ENCODE data around the gene FIBCD1.

Gene FIBCD1

DNA sequence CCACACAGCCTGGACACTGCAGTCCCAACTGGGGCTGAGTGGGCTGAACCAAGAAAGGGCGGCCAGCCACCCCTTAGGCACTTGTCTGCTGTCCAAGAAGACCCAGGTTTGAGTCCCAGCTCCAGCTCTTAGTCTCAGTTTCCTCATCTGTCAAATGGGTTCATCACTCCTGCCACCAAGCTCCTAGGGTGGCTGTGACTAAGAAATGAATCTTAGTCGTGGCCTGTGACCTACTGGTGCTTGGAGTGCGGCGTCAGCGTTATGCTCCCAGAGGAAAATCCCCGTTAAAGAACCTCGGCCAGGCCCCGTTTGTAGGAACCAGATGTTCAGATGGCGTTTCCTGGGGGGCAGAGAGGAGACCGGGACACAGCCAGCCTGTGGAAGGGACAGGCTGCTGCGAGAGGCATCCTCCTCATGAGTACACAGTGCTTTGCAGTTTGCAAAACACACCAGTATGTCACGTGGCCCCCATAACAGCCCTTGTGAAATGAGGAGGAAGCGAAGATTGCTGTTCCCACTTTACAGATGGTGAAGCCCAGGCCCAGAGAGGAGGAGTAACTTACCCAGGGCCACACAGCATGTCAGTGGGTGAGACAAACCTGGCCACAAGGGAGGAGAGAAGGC lies 3.3 kb downstream of the FIBCD1 start:
- DNase-seq, result peak; percentile 21 to 28

DNA sequence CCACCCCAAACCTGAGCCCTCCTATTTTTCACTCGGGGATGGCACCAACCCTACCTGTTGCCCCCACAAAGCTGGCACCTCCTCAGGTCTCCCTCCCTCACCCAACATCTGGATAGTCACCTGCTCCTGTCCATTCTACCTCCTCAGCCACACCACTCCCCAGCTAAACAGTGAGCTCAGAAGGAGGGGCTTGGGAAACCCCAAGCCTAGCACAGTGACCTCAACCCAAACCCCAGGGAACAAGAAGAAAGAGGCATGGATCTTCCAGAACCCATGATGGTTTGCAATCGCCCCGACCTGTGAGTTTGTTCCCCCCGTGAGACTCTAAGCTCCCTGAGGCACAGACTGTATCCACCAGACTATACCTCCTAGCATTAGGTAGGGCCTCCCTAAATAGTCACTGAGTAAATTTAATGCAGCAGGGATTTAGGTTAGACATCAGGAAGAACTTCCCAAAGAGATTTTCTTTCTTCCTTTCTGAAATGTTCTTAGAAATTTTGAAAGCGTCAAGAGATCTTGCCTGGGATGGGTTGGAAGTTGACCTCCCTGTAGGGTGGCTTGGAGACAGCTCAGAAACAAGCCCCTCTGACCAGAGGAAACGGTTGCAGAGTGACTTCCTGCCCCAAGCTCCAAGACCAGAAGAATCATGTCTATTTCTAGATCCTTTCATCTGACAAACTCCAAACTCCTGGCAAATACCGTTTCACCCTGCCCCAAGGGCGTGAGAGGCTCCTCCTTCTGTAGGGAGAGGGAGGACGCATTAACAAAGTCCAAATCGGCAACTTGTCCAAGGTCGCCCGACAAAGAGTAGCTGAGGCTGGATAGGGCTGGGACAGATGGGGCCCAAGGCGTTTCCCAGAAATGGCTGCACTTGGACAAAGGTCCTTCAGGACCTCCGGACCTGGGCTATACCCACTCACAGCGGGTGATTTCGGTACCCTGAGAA lies 4.1 kb downstream of the FIBCD1 start:
- DNase-seq, result no peak

DNA sequence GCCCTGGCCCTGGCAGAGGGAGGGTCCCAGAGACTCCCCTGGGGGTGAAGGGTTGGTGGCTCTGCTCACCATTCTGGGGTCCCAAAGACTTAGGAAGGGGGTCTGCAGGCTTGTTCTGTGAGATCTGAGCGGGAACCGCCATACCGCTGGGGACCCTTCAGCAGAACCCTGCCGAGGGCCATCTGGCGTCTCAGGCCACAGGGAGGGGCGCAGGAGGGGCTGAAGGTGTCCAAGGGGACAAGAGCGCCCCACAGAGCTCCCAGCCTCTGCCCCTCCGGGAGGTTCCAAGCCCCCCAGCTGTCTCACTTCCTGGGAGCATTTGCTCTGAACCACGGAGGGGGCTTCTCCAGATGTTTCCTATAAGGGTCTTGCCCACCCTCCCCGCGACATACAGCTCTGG lies 4.8 kb downstream of the FIBCD1 start:
- no peak for DNase-seq

DNA sequence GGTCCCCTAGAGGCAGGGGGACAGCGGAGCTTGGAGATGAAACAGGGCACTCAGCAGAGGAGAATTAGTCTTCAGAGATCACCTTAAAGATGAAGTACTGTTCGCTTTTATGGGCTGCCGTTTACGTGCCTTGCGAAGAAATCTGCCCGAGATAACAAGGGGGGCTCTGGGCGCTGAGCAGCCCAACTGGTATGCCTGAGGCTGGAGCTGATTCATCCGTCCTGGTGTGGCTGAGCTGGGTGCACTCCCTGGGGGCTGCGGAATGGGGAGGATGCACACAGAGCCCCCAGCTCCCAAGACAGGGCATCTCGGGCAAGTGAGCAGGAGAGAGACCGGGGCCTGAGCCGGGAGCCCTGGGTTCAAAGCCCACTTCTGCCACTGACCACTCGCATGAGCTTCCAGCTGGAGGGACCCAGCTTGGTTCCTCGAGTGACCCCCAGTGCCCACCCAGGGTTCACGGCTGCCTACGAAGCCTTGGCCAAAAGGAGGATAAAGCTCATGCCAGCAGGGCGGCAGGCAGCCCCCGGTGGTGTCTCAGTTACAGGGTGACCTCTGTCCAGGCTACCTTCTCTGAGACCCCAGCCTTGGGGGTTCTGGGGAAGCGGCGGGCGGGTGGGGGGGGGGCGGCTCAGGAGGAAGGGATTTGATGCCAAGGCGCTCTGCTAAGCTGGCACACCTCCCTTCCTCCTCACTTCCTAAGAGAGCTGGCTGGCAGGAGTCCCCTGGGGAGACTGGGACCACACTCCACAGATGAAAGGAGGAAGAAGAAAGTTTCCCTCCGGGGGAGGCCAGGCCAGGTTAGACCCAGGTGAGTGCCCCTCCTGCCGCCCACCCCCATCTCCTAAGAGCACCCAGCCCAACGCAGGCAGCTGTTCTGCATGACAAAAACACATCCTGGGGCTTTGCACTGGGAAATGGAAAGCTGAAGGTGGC lies 5.7 kb downstream of the FIBCD1 start:
- no peak for DNase-seq

DNA sequence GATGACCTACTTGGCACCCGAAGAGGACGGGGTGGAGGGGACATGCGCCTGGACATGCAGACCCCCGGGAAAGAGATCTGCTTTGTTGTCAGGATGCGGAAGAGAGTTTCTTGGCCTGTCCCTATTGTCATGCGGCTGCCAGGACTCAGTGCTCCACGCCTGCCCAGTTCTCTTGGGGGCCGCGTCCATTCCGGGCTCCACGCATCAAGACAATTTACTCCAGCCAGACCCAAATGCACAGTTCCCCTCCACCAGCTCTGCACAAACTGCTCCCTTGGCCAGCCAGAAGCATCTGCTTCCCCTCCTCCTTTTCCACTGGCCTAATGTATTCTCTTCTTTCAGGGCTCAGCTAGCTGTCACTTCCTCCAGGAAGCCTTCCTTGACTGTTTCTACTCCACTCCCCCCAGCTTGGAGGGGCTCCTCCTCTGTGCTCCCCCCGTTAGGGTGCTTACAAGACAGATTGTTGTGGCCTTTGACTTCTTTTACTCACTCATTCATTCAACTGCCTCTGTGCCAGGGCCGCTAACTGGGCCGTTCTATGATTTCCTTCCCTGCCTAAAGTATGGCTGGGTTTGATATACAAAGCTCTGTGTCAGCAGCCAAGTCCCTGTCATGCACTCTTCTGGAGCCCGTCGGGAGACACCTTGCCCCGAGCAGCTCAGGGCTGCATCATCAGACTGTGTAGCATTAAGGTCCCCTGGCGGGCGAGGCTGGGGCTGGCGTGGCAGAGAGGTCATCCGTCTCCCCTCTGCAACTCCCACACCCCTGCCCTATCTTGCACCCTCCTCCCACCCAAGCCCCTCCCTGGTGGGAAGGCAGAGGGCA lies 6.6 kb downstream of the FIBCD1 start:
- DNase-seq, result no peak

DNA sequence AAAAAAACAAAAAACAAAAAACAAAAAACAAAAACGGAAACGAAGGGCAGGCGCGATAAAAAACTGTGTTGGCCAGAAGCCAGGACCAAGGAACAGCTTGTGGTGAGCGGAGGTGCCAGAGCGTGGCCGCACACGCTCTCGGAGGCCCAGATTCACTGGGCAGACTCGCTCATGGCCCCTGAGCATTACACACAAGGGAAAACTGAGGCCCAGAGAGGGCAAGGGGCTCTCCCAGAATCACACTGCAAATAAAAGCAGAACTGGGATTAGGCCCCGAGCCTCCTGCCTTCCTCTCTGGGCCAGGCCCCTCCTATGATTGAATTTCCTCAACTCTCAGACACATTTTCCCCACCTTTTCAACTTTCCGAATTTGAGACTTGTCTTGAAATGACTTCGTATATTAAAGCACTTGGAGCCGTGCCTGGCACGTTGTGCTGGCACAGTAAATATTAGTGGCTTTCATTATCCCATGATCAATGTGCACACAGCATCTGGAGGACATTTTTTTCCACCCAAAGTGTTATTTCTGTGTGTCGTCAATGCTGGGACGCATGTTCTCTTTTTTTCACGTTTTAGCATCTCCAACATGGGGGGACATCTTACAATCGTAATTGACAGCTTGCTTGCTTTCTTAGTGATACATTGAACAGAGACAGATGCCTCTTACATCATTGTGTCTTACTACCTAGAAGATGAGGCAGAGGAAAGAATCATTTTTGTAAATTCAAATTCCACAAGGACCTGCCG lies 7.4 kb downstream of the FIBCD1 start:
- no peak for DNase-seq

DNA sequence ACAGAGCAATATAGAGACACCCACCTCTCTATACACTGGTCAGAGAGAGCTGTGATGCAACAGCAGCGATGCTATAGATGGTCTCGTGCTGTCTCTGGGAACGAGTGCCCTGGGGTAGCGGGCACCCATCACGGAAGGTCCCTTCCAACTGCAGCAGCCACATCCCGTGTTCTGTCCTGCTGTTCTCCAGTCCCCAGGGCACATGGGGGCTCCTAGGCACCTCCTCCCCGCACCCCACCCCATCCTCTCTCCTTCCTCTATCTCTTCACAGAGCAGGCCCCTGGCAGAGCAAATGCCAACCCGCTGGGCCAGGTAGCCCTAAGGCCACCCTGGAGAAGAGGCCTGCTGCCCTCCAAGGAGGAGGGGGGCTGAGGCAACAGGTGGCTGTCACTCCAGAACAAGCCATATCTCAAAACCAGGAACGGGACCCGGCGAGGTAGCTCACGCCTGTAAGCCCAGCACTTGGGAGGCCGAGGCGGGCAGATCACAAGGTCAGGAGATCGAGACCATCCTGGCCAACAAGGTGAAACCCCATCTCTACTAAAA lies 8.2 kb downstream of the FIBCD1 start:
- no peak for DNase-seq

DNA sequence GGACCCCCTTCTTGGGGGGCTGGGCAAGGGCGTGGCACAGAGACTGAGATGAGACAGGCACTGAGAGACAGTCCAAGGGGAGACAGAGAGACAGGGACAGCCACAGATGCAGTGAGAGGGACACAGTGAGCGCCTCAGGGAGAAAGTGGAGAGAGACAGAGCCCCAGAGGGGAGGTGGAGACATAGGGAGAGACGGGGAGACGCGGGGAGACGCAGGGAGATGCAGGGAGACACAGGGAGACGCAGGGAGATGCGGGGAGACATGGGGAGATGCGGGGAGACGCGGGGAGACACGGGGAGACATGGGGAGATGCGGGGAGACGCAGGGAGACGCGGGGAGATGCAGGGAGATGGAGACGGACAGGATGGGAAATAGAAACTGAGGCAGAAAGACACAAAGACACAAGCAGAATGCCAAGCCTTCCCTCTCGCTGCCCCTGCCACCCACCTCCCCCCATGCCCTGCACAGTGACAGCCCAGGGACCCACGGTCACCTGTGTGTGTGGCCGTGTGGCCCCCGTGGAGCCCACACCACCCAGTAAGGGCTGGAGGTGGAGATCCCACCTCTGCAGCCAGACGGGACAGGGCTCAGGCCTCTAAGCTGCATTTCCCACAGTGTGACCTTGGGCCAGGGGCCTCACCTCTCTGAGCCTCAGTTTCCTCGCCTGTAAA lies 8.8 kb downstream of the FIBCD1 start:
- no peak for DNase-seq

DNA sequence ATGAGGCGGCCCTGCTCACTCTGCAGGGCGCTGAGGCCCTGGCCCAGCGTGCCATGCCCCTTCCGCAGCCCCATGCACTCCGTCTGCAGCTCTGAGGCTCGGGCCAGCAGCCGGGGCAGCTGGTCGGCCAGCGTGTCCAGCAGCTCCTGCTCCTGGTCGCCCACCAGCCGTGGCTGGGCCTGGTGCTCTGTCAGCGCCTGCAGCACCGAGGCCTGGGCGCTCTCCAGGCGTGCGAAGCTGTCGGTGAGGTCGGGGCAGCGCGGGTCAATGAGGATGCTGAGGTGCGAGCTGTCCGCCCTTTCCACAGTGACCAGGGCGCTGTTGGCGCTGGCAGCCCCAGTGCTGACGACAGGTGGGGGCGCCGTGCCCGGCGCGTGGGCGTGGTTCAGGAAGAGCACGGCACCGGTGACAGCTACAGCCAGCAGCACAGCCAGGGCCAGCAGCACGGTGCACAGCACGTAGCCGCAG lies 9.4 kb downstream of the FIBCD1 start:
- no peak for DNase-seq

DNA sequence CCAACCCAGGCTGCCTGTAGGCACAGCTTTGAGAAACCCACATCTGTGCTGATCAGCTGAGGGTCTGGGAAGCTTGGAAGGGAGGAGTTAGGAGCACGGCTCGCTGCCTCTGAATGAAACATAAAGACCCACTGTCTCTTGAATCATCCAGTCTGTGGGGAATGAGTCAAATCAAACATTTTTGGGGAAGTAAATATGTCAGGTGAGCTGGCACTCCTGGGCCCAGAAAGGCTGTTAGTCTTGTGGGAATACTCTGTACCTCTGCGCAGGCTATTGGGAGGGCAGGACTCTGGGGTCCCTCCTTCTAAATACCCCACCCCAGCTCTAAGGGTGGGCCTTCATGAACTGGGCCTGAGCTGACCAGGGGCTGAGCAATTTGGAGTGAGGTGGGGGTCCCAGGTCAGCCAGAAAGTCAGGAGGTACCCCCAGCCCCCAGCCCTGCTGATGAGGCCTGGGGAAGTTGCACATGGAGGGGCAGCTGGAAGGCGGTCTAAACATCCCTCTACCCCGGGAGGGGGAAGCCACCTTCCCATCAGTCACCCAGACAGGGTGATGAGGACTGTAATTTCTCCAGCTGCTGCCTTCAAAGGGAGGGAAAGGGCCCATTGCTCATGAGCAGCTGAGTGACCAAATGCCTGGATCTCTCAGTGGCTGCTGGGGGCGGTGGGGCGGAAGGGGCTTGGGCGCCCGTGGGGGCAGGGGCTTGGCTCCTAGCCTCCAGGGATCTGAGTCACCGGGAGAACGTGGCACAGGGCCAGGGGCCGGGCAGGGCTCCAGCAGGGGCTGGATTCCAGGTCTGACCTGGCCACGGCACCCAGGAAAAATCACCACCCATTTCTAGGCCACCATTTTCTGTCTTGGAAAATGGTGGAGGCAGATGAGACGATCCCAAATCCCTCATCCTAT lies 10.8 kb downstream of the FIBCD1 start:
- no peak for DNase-seq

DNA sequence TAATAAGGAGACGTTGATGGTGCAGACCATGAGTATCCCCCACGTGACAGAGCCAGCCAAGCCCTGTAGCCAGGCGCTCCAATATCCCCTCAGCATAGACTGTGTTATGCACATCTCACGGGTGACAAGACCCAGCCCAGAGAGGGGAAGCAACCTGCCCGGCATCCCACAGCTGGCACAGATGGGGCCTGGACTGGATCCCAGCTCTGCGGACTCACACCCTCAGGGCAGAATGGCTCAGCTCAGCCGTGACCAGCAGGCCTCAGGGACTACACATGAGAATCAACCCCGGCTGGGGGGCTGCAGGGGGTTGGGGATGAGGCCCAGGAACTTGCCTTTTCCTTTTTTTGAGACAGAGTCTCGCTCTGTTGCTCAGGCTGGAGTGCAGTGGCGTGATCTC lies 11.7 kb downstream of the FIBCD1 start:
- DNase-seq, result no peak

DNA sequence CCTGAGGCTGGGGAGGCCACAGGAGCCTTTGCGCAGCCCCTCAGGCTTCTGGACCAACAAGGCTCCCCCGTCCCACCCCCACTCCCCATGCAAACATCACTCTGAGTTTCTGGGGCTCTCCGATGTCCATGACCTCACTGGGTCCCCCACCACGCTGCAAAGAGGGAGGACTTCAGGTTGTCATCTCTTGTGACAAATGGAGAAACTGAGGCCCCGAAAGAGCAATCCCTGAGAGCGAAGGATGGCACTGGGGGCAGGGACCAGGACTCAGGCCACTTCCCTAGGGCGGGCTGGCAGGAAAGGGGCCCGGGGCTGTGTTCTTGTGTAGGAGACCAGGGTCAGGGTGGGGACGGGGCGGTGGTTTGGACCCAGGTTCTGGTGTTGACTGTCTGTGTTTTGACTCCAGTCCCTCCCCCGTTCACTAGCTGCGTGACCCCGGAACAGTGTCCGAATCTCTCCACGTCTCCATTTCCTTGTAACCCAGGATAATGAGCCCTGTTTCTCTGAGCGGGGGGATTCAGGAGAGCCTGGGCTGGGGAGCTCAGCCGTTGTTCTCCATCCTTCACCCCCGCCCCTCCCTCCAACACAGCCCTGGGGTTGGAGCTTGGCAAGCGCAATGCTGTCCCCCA lies 13.9 kb downstream of the FIBCD1 start:
- no peak for DNase-seq

DNA sequence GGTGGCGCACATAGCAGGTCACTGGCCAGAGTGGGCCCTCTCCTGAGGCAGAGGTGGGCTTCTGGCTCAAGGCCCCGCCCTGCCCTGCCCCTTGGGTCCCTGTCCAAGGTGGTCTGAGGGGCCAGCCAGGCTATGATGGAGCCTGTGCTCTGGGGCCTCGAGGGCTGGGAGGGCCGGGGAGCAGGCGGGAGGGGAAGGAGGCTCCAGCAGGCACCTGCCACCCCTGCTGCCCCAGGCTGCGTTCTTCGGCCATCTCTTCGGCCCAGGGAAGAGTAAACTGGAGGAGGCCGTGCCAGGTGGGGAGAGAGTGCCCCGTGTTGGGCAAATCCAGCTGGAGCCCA lies 14.6 kb downstream of the FIBCD1 start:
- no peak for DNase-seq

DNA sequence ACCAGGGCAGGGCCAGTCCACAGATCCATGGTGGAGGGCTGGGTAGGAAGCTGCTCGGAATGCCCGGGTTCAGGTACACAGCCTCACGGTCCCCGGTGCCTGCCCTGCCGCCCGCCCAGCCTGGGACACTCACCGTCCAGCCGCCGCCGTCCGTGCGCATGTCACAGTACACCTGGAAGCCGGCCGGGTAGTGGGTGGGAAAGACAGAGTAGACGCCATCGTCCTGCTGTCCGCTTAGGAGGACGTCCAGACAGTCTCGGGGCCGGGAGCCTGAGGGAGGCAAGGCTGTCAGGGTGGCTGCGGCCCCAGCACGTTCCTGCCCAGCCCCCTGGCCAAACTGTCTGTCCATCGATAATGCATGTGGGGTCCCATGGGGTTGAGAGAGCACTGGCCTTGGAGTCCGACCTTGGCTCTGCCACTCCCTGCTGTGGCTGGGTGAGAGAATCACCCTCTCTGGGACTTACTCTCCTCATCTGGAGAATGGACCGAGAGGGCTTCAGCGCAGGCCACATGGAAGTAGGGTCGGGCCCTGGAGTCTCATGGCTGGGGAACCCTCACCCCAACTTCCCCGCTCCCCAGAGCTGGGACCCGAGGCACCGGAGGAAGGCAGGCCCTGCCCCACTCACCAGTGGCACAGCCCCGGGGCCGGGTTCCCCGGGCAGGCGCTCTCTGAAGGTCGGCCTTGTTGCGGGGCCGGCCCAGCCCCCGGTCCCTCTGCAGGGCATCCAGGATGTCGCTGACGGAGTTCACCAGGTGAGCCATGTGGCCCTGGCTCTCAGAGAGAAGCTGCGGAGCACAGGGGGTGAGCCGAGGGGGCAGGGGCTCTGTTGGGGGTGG lies 15.2 kb downstream of the FIBCD1 start:
- DNase-seq, result no peak

DNA sequence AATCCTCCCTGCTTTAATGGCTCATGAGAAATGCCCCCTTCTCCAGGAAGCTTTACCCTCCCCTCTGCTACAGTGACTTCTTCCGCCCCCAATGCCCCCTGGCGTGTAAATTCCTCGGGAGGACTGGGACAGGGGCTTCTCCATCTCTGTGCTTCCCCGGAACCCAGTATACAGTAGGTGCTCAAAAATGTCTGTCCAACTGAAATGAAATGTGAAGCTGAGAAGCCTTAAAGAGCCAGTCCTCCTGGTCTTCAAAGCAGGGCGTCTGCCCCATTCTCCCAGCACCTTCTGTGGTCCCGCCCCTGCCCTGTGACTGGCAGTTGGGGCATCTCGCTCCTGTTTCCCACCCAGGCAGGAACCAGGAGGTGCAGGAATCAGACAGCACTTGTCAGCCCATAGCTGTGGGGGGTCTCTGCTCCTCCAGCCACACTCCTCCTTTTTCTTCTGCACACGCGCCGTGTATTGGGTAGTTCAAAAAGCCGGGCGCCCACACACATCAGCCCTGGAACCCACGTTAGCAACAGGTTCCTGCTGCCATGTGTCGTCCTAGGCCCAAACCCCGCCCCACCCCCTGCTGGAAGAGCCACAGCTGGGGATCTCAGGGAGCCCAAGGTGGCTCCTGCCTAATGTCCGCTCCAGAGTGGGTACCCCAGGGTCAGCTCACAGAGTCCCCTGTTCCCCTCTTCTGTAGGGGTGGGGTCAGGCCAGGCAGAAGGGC lies 16.0 kb downstream of the FIBCD1 start:
- no peak for DNase-seq

DNA sequence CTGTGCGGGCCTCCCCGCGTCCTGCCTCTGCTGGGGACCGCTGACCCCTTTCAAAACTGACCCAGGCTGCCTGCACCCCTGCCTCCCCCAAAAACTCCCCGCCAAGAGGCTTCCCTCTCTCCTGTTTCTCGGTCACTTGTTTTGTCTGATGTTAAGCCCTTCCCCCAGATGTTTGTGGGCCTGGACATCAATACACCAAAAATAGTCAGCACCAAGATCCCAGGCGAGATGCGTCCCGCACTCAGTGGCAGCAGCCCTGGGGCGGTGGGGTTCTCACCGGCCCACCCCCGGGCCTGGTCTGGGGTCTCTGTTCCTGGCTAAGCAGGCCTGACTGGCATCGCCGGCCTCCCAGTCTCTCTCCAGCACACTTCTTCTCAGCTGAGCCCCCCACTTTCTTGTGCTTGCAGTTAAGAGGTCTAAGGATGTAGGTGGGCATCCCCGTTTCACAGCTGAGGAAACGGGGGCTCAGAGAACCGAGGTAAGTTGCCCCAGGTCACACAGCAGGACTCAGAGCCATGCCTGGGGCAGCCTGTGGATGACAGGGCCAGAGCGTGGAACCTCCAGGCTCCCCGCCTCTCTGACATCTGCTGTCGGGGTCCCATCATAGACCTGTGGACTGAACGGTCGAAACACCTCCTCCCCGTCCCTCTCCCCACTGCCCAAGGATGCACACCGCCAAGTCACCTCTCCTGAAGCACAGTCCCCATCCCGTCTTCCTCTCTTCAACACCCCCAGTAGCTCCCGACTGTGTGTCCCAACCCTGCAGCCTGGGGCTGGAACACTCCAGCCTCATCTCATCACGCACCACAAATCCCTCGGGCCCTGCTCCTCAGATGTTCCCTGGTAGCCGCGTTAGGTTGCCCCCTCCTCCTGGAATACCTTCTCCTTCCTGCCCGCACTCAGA lies 16.8 kb downstream of the FIBCD1 start:
- DNase-seq, result no peak
